ENCODE data around the gene MSI2.
"Not testable (repeated sequence)": the region's sequence is repeated elsewhere in the genome, so short reads cannot be mapped to it uniquely, and the experiment has no call there.

Gene MSI2

DNA sequence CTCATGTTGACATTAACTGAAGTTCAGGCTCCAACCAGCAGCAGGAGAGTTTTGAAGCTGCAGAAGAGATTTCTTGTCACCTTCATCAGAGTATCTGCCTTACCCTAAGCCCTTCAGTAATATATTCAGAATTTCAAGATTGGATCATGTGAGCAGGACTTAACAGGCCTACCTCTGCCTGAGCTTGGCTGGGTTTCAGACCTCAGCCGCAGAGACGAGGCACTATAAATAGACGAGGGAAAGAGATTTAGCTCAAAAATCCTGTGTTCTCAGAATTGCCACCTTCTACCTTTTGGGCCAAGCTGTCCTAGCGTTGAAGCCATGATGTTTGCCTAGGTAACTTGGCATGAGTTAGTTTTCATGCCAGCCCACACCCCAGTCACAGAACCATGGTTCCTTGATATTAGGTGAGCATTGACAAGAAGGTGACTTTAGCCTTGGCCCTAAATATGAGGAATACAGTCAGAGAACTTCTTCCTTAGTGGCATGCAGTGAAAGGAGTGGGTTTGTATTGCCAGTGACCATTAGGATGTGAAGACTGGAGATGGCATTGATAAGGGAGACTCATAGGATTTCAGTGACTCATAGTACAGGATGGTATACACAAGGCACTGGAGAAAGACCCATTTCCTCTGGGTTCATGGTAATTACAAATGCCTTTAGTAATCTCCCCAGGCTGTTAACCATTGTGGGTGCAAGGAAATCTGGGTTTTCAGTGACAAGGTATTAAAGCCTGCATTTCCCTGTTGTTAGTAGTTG, 224.3 kb downstream of the MSI2 start:
- DNase-seq (ENCODE audit: low read depth, low spot score), result no peak

GRCh38 chr17:57481910-57482391, 225.6 kb downstream of the MSI2 start:
- no peak for DNase-seq (ENCODE audit: low read depth, low spot score)

DNA sequence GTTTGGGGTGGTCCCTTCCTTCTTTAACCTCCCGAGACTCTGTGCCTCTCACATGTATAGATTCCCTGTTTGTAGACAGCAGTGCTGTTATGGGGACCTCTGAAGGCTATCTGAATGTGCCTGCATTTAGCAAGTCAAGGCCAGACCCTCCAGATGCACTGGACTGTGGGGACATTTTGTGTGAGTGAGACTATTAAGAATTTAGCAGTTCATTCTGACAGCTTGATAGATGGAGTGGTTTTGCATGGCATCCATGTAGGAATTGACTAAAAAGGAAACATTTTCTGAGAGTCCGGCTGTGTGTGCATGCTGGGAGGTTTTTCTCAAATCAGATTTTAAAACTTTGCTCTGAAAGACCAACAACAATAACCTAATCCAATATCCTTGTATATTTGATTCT, 226.3 kb downstream of the MSI2 start:
- DNase-seq (ENCODE audit: low read depth, low spot score), result no peak

DNA sequence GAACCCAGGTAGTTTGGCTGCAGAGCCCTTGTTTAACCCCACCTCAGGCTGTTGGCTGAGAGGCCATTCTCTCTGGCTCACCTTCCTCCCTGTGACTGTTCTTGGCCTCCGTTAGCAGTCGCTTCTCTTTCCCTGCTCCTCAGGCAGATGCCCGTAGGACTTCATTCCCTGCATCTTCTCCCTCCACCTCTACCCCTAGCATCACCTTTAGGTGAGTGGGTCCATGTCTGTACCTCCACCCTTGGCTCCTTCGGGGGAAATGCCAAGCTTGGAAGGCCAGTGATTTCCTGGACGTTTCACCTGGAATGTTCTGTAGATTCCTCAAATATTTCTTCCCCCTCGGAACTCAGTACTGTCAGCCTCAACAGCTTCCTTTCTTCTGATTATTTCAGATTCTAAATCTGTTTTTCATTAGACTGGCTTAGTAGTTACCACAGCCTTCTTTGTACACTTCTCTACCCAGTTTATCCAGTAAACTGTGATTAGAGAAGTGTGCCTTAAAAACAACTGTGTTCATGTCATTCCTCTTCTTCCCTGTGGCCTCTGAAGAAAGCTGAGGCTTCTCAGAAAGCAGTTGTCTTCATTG, 227.9 kb downstream of the MSI2 start:
- DNase-seq (ENCODE audit: low read depth, low spot score), result no peak

GRCh38 chr17:57484826-57485565, 228.7 kb downstream of the MSI2 start:
- DNase-seq (ENCODE audit: low read depth, low spot score), result no peak

DNA sequence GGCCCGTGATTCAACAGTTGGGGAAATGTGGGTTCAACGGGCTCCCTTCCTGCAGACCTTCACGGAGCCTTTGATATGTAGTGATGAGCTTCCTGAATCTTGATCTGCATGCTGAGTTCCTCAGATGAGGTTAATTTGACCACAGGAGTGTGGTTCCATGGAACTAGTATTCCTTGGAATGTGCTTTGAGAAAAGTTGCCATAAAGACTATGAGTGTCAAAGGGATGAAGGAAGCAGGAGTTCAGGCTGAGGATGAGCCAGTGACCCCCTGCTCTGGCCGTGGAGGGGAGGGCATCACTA, 229.2 kb downstream of the MSI2 start:
- no peak for DNase-seq (ENCODE audit: low read depth, low spot score)

DNA sequence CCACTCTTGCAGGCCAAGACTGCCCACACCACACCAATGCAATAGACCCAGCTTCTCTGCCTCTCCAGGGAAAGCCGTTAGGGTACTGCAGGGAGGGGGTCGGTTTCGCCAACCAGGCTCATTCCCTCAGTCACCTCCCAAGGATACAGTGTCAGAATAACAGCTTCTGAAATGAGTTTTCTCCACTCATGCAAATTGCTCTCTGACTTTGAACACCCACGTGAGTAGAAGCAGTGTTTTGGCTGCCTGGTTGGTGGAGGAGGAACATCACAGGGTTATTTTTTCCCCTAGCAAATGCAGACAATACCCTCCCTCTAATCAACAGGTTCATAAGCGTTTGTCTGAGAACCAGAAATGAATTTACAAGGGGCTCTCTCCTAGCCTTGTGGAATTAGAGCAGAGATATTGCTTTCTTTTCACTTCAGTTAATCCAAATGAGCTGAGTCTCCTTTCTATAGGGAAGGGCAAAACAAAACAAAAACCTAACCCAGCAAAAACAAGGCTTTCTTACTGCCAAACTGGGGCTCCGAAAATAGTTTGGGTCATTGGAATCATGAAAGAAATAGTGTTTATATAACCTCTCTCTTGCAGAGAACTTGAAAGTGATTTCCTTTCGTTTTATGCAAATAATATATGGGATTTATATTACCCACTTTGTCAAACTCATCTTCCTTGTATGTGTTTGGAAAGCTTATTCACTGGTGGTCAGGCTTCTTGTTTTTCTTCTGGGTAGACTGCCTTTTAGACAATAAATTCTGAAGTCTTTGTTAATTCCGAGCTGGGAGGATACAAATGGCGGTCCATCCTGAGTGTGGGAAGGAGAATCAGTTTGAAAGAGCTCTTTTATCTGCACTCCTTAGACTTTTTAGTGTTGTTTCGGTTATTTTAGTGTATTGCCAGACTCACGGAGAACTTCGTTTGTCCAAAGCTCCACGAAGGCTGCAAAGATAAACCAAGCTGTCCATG, 229.9 kb downstream of the MSI2 start:
- no peak for DNase-seq (ENCODE audit: low read depth, low spot score)

DNA sequence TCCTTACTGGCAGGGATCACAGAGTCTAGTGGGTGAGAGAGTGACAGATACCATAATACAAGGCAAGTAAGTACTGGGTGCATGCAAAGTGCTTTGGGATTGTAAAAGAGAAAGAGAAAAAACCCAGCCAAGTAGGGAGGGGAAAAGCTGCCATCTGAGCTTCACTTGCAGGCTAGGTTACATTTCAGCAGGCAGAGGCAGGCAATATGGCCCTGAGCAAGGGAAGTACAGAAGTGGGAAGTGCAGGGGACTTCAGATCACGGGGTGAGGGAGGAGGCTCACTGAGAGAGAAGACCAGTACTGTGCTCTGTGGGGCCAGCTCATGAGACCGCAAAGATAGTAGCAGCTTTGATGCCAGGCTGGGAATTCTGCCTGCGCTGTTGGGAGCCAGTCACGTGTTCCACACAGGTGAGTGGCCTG, 230.6 kb downstream of the MSI2 start:
- no peak for DNase-seq (ENCODE audit: low read depth, low spot score)

DNA sequence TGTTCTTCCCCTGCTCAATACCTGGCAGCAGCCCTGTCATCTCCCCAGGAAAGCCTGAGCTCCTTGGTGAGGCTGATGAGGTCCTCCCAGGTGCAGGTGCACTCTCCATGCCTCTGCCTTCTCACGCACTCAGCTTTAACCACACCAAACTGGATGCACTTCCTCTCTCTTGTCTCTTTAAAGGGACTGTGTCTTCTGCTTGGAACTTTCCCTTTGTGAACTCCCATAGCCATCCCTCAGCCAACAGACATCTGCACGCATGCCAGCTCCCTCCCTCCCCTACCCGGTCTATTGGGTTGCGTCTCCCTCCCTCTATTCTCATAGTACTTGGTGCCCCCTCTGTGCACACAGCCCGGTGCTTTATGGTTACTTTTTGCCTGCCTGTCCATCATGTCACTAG, 231.2 kb downstream of the MSI2 start:
- DNase-seq (ENCODE audit: low read depth, low spot score), result no peak

GRCh38 chr17:57488856-57489255, 232.5 kb downstream of the MSI2 start:
- no peak for DNase-seq (ENCODE audit: low read depth, low spot score)

DNA sequence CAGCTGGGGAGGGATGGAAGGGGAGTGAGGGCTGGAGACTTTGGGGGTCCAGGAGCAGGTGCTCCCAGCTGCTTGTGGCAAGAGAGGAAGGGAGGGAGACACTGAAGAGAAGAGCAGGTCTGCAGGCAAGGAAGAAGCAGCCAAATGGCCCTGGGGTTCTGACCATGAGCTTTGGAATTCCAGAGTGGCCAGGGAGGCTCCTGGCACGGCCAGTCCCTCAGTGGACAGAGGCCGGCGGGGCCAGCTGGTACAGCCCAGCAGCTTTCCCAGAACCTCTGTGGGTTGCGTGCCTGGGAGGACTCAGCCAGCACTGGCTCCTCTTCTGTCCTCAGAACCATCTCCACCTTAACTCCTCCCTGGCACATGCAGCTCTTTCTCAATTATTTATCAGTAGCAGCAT, 233.0 kb downstream of the MSI2 start:
- no peak for DNase-seq (ENCODE audit: low read depth, low spot score)

DNA sequence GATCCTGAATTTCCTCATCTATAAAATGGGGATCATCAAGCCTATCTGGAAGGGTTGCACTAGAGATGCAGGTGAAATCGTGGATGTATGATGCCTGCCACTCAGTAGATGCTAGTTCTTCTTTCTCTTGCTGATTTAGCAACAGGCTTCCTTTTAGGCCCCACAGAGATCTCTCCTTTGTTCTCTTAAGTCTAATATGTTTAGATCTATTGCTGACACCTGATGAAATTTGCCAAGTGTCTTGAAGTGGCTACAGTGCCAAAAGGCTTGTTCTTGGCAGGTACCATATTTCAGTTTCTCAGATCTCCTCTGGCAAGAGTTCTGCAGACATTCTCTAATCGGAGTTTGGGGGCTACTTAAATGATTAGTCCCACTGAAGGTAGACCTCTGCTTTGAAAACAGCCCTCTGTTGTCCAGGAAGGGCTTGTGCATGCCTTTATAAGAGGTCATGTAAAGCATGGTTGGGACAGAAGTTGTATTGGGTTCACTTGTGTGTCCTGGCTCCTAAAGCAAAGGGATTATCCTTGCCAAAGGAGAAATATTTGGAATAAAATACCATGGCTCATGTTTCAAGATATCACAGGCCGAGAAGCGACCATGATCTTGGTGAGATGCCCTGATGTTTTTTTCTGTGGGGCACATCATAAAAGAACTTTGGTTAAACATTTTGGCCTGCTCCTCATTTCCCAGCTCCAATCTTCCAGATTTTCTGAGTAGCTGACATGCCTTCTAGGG, 234.0 kb downstream of the MSI2 start:
- no peak for DNase-seq (ENCODE audit: low read depth, low spot score)

GRCh38 chr17:57490890-57491289, 234.6 kb downstream of the MSI2 start:
- no peak for DNase-seq (ENCODE audit: low read depth, low spot score)

DNA sequence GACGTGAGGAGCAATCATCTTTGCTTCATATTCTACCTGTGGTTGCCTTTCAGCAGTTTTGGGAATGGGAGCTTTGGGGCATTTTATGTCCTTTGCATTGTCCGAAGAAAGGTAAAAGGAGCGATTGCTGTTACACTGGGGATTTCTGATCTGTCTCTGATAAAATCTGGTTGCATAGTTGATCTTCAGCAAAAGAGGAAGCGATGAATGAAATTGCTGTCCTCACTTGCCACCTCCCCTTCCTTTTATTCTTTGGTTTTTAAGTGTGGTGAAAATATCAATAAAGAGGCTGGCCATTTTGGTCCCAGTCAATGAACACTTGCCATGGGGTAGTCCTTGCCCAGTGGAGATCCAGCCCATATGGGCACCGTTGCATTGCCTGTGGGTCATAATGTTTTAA, 236.8 kb downstream of the MSI2 start:
- no peak for DNase-seq (ENCODE audit: low read depth, low spot score)

DNA sequence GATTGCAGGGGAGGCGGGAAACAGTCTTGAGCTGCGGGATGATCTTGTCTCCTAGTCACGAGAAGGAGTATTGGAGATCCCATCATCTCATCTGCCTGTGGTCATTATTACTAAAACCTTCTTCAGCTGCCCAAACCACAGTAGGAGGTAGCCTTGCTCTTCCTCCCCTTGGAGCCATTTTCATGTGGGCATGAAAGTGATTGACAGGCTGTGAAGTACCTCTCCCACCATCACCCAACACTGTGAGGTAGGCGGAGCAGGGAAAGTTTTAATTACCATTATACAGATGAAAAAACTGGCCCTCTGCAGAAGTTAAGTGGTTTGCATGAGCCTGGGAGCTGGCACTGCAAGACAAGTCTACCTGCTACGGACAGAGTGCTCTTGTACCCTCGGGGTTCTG, 237.3 kb downstream of the MSI2 start:
- no peak for DNase-seq (ENCODE audit: low read depth, low spot score)

DNA sequence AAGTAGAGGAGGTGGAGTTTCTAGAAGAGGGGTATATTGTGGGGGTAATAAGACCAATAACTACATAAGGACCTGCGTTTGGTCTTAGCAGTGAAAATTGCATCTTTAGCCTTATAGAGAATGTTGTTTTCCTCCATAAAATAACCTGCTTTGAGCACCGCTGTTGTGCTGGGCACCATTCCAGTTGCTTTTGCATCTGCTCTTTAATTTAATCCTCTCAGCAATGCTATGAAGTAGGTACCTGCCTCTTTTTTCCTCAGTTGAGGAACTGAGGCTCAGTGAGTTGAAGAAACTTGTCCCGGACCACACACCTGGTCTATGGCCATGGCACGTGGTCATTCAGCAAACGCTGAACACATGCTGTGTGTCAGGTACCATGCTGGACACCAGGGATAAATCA, 238.1 kb downstream of the MSI2 start:
- DNase-seq (ENCODE audit: low read depth, low spot score), result no peak

GRCh38 chr17:57495771-57496170, 239.4 kb downstream of the MSI2 start:
- no peak for DNase-seq (ENCODE audit: low read depth, low spot score)

DNA sequence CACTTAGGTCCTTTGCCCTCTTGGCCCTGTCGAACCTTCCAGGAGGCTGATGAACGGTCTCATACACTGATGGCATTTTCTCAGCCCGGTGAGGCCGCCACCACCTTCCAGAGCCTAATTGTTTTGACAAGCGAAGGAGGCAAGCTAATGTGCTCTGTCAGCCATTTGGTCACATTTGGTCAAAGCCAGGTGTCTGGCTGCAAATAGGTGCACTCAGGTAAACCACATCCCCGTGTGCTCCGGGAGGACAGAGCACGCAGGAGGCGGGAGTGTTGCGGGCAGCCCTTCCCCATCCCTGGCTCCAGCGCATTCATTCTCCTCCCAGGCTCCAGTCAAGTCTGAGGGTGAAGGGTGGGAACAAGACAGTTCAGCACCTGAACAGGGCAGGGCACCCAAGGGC, 240.1 kb downstream of the MSI2 start:
- DNase-seq (ENCODE audit: low read depth, low spot score), result no peak

- DNase-seq (ENCODE audit: low read depth, low spot score), result no peak
These were observed 242.1 kb downstream of the MSI2 start for GRCh38 chr17:57498443-57498842.

GRCh38 chr17:57499221-57499620, 242.9 kb downstream of the MSI2 start:
- DNase-seq (ENCODE audit: low read depth, low spot score), result not testable (repeated sequence)

GRCh38 chr17:57499648-57500049, 243.3 kb downstream of the MSI2 start:
- no peak for DNase-seq (ENCODE audit: low read depth, low spot score)
